Right lobe of liver (tissue), 4 donors: Measurements from ENCODE around the gene PPIE.

Experiments
- CTCF ChIP-seq, 4 donors: fragments of 200-600 bp in 3 of 4; fragments of 450-650 bp in 1 of 4; IDR thresholded peaks; one replicate each; pipeline versions ENCODE4 v1.5.1 to v1.8.0; 2016 to 2022; ENCODE audit warnings: antibody characterized with exemption in 4 of 4, mild to moderate bottlenecking in 2 of 4
- POLR2A ChIP-seq: fragments of 450-650 bp; IDR thresholded peaks from one replicate; pipeline ENCODE4 v1.6.1; 2017; ENCODE audit warnings: antibody characterized with exemption, mild to moderate bottlenecking
- donor health status: DM: no; HTN: no; CAD: no.
- donor health status: DM: no; HTN: no; CAD: no.
- donor health status: DM: no; HTN: yes; CAD: no.

DNA sequence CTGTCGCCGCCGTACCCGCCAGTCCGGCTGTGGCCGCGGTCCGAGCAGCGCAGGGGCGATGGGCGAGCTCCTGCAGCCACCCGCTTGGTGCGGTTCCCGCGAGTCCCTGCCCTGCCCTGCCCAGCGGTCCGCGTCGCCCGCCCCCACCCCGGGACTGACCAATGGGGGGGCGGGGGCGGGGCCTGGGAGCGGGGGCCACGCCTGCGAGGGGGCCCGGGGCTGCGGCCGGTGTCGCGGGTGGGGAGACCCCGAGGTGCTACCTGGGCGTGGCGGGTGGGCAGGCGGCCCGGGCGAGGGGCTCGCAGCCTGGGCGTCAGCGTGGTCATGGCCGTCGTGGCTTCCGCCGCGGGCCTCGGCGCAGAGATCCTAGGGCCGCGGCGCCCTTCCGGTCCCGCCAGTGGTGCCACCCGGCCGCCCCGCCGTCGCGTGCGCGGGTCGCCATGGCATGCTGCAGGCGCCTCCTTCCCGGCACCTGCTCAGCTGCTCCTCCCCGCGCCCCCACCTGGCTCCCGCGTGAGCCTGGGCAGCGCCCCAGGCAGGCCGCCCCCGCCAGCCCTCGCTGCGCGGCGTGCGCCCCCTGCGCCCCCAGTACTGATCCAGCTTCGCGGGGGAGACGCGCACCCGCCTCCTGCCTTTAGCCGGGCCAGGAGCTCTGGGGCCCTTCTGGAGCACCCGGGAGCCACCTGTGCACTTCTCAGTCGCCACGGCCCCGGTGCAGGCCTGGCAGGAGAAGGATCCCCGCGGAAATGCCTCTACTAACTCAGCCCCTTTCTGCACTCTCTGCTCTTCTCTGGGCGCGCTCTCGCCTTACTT is 50.3 kb downstream of the PPIE start, which contains the start of gene BMP8B:
- TF ChIP-seq CTCF (IDR thresholded peaks at IDR 0.05) = no peak
- TF ChIP-seq POLR2A = no peak
